ENCODE measurements around the gene IMP3.

DNA sequence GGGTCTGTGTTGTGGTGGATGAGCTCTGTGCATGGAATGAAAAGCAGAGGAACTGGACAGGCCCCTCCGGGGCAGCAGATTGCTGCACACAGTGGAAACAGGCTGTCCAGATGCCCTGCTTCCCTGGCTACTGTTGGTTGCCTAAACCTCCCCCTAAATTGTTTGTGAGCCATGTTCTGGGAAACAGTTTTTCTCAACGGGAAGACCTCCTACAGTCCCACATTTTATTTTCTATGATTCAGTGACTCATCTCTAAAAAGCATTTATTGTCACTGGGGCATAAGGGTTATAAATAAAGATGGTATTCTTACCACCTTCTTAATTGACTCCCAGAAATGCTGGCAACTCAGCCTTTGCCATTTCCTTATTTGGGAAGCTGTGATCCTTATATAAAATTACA lies 40.6 kb downstream of the IMP3 start:
- TF ChIP-seq, protein P1, sequence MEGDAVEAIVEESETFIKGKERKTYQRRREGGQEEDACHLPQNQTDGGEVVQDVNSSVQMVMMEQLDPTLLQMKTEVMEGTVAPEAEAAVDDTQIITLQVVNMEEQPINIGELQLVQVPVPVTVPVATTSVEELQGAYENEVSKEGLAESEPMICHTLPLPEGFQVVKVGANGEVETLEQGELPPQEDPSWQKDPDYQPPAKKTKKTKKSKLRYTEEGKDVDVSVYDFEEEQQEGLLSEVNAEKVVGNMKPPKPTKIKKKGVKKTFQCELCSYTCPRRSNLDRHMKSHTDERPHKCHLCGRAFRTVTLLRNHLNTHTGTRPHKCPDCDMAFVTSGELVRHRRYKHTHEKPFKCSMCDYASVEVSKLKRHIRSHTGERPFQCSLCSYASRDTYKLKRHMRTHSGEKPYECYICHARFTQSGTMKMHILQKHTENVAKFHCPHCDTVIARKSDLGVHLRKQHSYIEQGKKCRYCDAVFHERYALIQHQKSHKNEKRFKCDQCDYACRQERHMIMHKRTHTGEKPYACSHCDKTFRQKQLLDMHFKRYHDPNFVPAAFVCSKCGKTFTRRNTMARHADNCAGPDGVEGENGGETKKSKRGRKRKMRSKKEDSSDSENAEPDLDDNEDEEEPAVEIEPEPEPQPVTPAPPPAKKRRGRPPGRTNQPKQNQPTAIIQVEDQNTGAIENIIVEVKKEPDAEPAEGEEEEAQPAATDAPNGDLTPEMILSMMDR (optimal IDR thresholded peaks at IDR 0.05 in 1 of 3, IDR thresholded peaks at IDR 0.05 in 1 of 3, conservative IDR thresholded peaks at IDR 0.05 in 1 of 3; ENCODE audit: extremely low read depth in 1 of 3, insufficient read depth in 2 of 3, low read length in 3 of 3), result no peak
- TF ChIP-seq EZH2 (IDR thresholded peaks at IDR 0.05; ENCODE audit: low read length), result no peak
